Astrocyte of the cerebellum (primary cell): ENCODE measurements around the gene ATAT1.

Source experiments
- DNase-seq: peaks from one replicate; pipeline ENCODE4 v3.0.0-alpha.2; 2011; ENCODE audit warnings: low read depth
- H3K4me3 ChIP-seq: 2 replicates; pipeline ENCODE4 v1.5.1; 2011; ENCODE audit warnings: mild to moderate bottlenecking, low read depth, low read length, moderate library complexity
- CTCF ChIP-seq: IDR thresholded peaks from 2 replicates; pipeline ENCODE4 v1.5.1; 2012; ENCODE audit warnings: low read length, low read depth, moderate library complexity, mild to moderate bottlenecking; ENCODE audit errors: missing control alignments
- in situ Hi-C: cut with HindIII; loops from 2 replicates; pipeline ENCODE4 v1.10.0; 2017; ENCODE audit warnings: low sequenced_read_pairs

The ATAT1 gene

GRCh38 chr6:30615958-30616810 lies 10.5 kb upstream of the ATAT1 start:
- H3K4me3 ChIP-seq: peak overlapping the region; percentile 54
- in situ Hi-C loops: no loop called here
- no peak for DNase-seq
- no peak for TF ChIP-seq CTCF

GRCh38 chr6:30616811-30617564 lies 9.7 kb upstream of the ATAT1 start, which contains the start of gene PPP1R10:
Gene PPP1R10, minus strand, starts transcription at chr6:30617243. Its CDS starts 7,299 bp downstream, at chr6:30609944.
- peak; percentile 100 for DNase-seq
- in situ Hi-C loops: no loop called here
- H3K4me3 ChIP-seq: peak within 1 kb of the TSS; percentile 86
- no peak for TF ChIP-seq CTCF

- in situ Hi-C loops: no loop called here
- TF ChIP-seq CTCF: no peak
Measured at GRCh38 chr6:30617565-30618269, 9.0 kb upstream of the ATAT1 start, which contains the start of gene MRPS18B. Gene MRPS18B, plus strand, starts transcription at chr6:30617840. Its CDS starts 26 bp downstream, at chr6:30617866.

GRCh38 chr6:30618270-30618797 lies 8.3 kb upstream of the ATAT1 start:
- H3K4me3 ChIP-seq: peak overlapping the region; percentile 86
- in situ Hi-C loops: no loop called here
- no peak for DNase-seq
- TF ChIP-seq CTCF: no peak

More at GRCh38 chr6:30617565-30618269, 9.0 kb upstream of the ATAT1 start, which contains the start of gene MRPS18B:
- peak; percentile 97 for DNase-seq
- peak within 1 kb of the TSS; percentile 86 for H3K4me3 ChIP-seq

- in situ Hi-C loops: no loop called here
- no peak overlapping the region for H3K4me3 ChIP-seq
- no peak for DNase-seq
- no peak for TF ChIP-seq CTCF
Measured at GRCh38 chr6:30619561-30619960, 7.1 kb upstream of the ATAT1 start.

- in situ Hi-C loops: no loop called here
- no peak for DNase-seq
- no peak overlapping the region for H3K4me3 ChIP-seq
- TF ChIP-seq CTCF: no peak
Measured at GRCh38 chr6:30625511-30625910, 1.2 kb upstream of the ATAT1 start.
